ENCODE data around the gene NTNG1.

- TF ChIP-seq POLR2AphosphoS5 (IDR thresholded peaks at IDR 0.05; ENCODE audit: low read length) (no peak), TBL1XR1 (IDR thresholded peaks at IDR 0.05; ENCODE audit: low read depth, low read length) (no peak), IRF4 (IDR thresholded peaks at IDR 0.05; ENCODE audit: low read depth, low read length) (no peak)
These were observed 374.0 kb downstream of the NTNG1 start for GRCh38 chr1:107514841-107515240.
